ENCODE measurements around the gene CDC14C.
A peak's percentile ranks its signal among the peaks of the same experiment; 100 is the strongest.
"Not testable (repeated sequence)": the region's sequence is repeated elsewhere in the genome, so short reads cannot be mapped to it uniquely, and the experiment has no call there.

CDC14C gene

GRCh38 chr7:48924433-48924832 lies at the start of gene CDC14C:
Gene CDC14C, plus strand, starts transcription at chr7:48924547. Its CDS starts 126 bp downstream, at chr7:48924673.
- no peak for DNase-seq (ENCODE audit: low spot score)

GRCh38 chr7:48875045-48875916 lies 49.1 kb upstream of the CDC14C start:
- DNase-seq (ENCODE audit: low spot score), result peak; percentile 64

GRCh38 chr7:48876087-48876486 lies 48.3 kb upstream of the CDC14C start:
- DNase-seq (ENCODE audit: low spot score), result no peak

GRCh38 chr7:48880851-48881250 lies 43.5 kb upstream of the CDC14C start:
- no peak for DNase-seq (ENCODE audit: low spot score)

GRCh38 chr7:48887500-48887899 lies 36.8 kb upstream of the CDC14C start:
- no peak for DNase-seq (ENCODE audit: low spot score)

GRCh38 chr7:48894574-48894973 lies 29.8 kb upstream of the CDC14C start:
- DNase-seq (ENCODE audit: low spot score), result no peak

GRCh38 chr7:48899932-48900331 lies 24.4 kb upstream of the CDC14C start:
- DNase-seq (ENCODE audit: low spot score), result no peak

GRCh38 chr7:48901966-48902365 lies 22.4 kb upstream of the CDC14C start:
- no peak for DNase-seq (ENCODE audit: low spot score)

- DNase-seq (ENCODE audit: low spot score), result no peak
Measured at GRCh38 chr7:48904975-48905374, 19.4 kb upstream of the CDC14C start.

GRCh38 chr7:48905686-48906085 lies 18.7 kb upstream of the CDC14C start:
- not testable (repeated sequence) for DNase-seq (ENCODE audit: low spot score)

GRCh38 chr7:48909887-48910286 lies 14.5 kb upstream of the CDC14C start:
- DNase-seq (ENCODE audit: low spot score), result not testable (repeated sequence)

- no peak for DNase-seq (ENCODE audit: low spot score)
Measured at GRCh38 chr7:48931481-48931880, 7.1 kb downstream of the CDC14C start.

- DNase-seq (ENCODE audit: low spot score), result no peak
Measured at GRCh38 chr7:48932126-48932910, 8.0 kb downstream of the CDC14C start.

GRCh38 chr7:48933549-48934085 lies 9.3 kb downstream of the CDC14C start:
- DNase-seq (ENCODE audit: low spot score), result no peak

GRCh38 chr7:48938539-48939295 lies 14.4 kb downstream of the CDC14C start:
- no peak for DNase-seq (ENCODE audit: low spot score)

GRCh38 chr7:48943279-48943990 lies 19.1 kb downstream of the CDC14C start:
- no peak for DNase-seq (ENCODE audit: low spot score)

- no peak for DNase-seq (ENCODE audit: low spot score)
Measured at GRCh38 chr7:48955916-48956315, 31.6 kb downstream of the CDC14C start.

GRCh38 chr7:48959676-48960075 lies 35.3 kb downstream of the CDC14C start:
- no peak for DNase-seq (ENCODE audit: low spot score)

GRCh38 chr7:48962821-48963505 lies 38.6 kb downstream of the CDC14C start:
- DNase-seq (ENCODE audit: low spot score), result no peak

GRCh38 chr7:48964074-48964473 lies 39.7 kb downstream of the CDC14C start:
- no peak for DNase-seq (ENCODE audit: low spot score)

- DNase-seq (ENCODE audit: low spot score), result no peak
Measured at GRCh38 chr7:48971173-48971572, 46.8 kb downstream of the CDC14C start.
